D341Med (cell line): Measurements from ENCODE around the gene SYNGR3.

Source experiments
- DNase-seq: peaks from one replicate; pipeline ENCODE4 v3.0.0; 2012; ENCODE audit warnings: low spot score

Gene SYNGR3

GRCh38 chr16:1992704-1993317 is 3.0 kb downstream of the SYNGR3 start:
- DNase-seq = no peak

GRCh38 chr16:1993731-1994131 is 4.0 kb downstream of the SYNGR3 start:
- no peak for DNase-seq

DNA sequence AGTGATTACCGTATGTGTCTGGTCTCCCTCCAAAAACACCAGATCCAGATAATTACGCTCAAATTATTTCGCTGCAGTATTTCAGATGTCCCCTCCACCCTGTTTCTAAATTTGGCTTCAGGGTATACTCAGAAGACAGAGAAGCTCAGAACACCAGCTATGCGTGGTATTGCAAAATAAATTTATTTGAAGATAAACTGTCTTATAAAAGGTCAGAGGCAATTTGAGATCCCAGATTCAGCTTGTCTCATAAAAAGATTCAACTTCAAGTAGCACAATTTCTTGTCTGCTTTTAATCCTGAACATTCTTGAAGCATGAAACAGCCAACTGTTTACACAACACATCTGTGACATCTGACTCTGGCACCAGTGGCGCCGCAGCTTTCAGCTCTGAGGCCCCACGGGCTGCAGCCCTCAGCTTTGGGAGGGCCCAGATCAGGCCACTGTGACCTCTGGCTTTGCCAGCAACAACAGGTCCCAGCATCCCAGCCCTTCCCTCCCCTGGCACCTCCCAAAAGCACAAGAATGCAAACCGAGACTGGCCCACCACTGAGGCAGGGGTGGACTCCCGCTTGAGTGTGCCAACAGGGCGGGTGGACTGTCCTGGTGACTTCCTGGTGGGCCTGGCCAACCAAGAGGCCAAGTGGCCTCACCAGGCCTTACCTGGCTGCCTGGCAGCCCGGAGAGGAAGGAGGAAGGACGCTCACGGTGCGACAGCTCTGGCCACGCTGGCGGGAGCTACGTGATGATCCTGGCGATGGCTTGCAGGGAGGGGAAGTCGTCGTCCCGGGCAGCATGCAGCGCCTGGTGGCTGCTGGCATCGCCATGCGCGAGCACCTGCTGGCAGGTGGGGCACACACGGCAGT is 8.0 kb downstream of the SYNGR3 start:
- DNase-seq = no peak

GRCh38 chr16:1998360-1998835 is 8.6 kb downstream of the SYNGR3 start:
- DNase-seq = no peak

- DNase-seq = no peak
Observed at GRCh38 chr16:1998852-1999801, 9.4 kb downstream of the SYNGR3 start.

DNA sequence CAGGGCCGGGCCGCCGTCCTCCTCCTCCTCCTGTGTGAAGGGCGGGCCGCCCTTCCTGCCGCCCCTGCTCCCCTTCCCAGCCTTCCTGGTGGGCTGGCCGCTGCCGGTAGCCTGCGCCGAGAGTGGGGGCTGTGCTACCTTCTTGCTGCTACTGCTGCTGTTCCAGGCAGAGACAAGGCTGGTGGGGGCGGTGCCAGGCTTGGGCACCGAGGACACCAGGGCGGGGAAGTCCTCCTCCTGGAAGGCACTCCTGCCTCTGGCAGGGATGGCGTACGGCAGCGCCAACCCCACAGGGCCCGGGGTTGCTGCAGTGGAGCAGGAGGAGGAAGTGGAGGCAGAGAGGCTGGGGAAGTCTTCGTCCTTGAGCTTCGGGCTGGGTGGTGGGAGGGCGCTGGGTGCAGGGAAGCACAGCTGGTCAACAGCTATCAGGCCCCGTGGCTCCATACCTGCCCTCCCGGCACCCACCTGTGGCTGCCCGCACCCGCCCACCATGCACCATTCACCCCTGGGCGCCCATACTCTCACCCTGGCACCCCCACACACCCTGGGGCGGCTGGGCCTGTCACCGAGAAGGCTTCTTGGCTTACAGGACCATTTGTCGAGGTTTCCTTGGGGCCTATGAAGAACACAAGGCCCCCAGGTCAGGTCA is 10.2 kb downstream of the SYNGR3 start:
- no peak for DNase-seq

DNA sequence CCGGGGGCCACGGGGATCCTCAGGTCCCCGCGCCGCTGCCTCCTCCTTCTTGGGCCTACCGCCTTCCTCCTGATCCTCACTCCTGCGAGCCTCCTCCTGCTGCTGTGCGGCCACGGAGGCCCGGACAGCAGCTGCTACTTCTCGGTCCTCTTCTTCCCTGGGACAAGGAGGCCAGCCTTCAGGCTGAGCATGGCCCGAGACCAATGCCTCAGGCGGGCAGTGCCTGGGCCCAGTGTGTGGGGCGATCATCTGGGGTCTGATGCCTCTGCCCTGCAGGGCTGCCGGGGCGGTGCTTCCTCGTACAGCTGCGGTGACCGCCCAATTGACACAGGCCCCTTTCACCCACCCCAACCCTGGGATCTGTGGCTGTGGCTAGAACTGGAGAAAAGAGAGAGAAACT is 11.3 kb downstream of the SYNGR3 start:
- no peak for DNase-seq

- DNase-seq = no peak
Observed at GRCh38 chr16:2001456-2002355, 11.9 kb downstream of the SYNGR3 start.

DNA sequence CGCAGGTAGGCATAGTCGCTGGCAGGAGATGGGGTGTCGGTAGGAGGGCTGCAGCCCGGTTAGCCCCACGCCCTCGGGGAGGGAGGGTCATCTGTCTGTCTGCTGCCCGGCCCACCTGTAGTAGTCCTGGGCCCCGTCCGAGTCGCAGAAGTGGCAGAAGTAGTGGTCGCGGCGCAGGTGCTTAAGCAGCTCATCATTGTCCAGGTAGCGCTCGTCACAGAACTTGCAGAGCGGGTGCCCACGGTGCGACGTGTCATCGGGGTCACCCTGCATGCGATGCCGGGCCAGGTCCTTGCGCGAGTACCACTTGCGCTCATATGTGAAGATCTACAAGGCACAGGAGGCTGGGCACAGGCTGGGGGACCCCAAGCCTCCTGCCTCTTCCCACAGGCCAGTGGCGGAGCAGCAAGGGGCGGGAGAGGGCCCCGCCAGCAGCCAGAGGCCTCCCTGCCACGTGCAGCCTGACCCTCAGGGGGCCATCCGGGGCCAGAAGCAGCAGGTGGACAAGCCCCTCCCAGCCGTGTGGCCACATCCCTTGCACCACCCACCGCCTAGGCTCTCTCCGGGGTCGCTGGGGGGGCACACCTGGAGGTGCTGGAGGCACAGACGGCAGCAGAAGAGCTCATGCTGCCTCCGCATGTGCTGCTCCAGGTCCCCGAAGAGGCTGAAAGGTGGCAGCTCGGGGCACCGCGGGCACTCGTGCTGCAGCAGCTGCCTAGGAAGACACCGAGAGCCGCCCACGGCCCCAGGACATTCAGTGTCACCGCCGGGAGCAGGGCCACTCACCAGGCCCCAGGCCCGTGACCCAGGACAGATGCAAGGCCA is 12.8 kb downstream of the SYNGR3 start:
- DNase-seq = no peak

- DNase-seq = no peak
Observed at GRCh38 chr16:2003231-2003826, 13.6 kb downstream of the SYNGR3 start.

GRCh38 chr16:2003827-2004641 is 14.3 kb downstream of the SYNGR3 start:
- peak; percentile 96 for DNase-seq

- peak; percentile 63 for DNase-seq
Observed at GRCh38 chr16:2004795-2005517, 15.2 kb downstream of the SYNGR3 start.

DNA sequence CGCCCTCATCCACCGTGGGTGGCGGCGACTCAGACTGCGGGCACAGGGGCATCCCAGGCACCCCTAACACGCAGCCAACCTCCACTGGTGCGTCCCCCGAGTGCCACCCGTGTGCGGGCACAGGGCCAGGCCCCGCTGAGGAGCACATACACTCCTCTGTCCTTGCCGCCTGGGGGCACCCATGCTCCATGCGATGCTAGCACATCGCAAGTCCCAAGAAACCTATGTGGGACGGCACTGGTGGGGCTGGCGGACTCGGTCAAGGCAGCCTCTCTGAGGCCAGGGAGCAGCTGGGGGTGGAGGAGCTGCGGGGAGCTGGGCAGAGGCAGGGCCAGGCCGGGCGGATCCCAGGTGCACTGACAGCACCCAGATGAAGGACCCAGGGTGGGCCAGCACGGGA is 15.9 kb downstream of the SYNGR3 start:
- no peak for DNase-seq

- no peak for DNase-seq
Observed at GRCh38 chr16:2006317-2006716, 16.5 kb downstream of the SYNGR3 start.

- no peak for DNase-seq
Observed at GRCh38 chr16:2007081-2007836, 17.5 kb downstream of the SYNGR3 start.

- DNase-seq = no peak
Observed at GRCh38 chr16:2008009-2008526, 18.3 kb downstream of the SYNGR3 start.

- no peak for DNase-seq
Observed at GRCh38 chr16:2008631-2009163, 18.9 kb downstream of the SYNGR3 start.
